Measurements from ENCODE around the gene NEU1.
"Not testable (repeated sequence)": the region's sequence is repeated elsewhere in the genome, so short reads cannot be mapped to it uniquely, and the experiment has no call there.

Gene NEU1

GRCh38 chr6:31874084-31874670 lies 11.6 kb upstream of the NEU1 start:
- no peak for DNase-seq (ENCODE audit: low read depth)

GRCh38 chr6:31871046-31871659 lies 8.5 kb upstream of the NEU1 start:
- DNase-seq (ENCODE audit: low read depth), result no peak

GRCh38 chr6:31870385-31870921 lies 7.8 kb upstream of the NEU1 start:
- DNase-seq (ENCODE audit: low read depth), result no peak

- no peak for DNase-seq (ENCODE audit: low read depth)
Measured at GRCh38 chr6:31869343-31869742, 6.7 kb upstream of the NEU1 start.

DNA sequence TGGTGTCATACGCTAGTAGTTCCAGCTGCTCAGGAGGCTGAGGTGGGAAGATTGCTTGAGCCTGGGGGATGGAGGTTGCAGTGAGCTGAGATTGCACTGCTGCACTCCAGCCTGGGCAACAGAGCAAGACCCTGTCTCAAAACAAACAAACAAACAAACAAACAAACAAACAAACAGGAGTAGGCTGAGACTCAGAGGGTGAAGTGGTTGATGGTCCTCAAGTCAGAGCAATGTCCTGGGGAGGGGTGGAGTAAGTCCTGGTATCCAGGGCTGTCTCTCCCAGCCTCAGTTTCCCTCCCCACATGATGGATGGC lies 6.0 kb upstream of the NEU1 start:
- DNase-seq (ENCODE audit: low read depth), result not testable (repeated sequence)

- DNase-seq (ENCODE audit: low read depth), result no peak
Measured at GRCh38 chr6:31865205-31866118, 2.8 kb upstream of the NEU1 start.

- DNase-seq (ENCODE audit: low read depth), result no peak
Measured at GRCh38 chr6:31864818-31865204, 2.2 kb upstream of the NEU1 start.

DNA sequence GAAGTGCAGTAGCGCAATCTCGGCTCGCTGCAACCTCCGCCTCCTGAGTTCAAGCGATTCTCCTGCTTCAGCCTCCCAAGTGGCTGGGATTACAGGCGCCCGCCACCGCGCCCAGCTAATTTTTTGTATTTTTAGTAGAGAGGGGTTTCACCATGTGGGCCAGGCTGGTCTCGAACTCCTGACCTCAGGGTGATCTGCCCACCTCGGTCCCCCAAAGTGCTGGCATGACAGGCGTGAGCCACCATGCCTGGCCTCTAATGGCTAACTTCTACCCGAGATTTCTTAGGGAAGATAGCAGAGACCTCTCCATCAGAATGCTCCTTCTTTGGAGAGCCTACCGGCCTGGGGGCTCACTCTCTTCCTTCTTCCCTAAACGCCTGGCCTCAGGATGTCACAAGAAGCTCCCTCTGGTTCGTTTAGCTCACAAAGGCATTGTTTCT lies 1.5 kb upstream of the NEU1 start:
- DNase-seq (ENCODE audit: low read depth), result not testable (repeated sequence)

DNA sequence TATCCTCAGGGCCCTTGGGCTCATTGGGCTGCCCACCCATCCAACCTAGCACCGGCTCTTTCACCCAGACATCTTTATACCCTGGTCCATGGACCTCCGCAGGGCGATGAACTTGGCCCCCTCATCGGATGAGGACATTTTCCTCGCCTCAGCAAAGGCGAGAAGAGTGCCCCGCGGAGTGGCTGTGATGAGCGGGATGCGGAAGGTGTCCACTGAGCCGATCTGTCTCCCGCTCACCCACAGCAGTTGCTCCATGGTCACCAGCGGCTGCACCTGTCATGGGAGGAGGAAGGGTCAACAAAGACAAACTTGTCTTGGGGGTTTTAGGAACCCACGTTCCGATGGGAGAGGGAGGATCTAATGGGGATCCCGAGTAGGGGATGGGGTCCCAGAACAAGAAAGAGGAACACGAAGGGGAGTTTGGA lies 690 bp downstream of the NEU1 start:
- no peak for DNase-seq (ENCODE audit: low read depth)

DNA sequence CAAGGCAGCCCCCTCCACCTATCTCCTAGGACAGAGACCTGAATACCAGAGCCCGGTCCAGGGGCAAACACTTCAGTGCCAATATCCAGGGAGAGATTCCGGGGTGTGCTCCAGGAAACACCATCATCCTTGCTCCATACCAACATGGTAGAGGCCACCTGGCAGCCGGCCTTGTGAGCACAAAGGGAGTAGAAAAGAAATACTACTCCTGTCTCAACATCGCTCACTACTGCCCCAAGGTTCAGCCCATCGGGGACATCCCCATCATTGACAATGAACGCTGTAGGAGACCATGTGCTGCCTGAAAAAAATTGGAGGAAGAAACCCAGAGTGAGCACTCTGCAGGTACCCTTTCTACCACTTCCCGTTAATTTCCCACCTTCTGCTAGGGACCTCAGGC lies 1.5 kb downstream of the NEU1 start:
- no peak for DNase-seq (ENCODE audit: low read depth)

DNA sequence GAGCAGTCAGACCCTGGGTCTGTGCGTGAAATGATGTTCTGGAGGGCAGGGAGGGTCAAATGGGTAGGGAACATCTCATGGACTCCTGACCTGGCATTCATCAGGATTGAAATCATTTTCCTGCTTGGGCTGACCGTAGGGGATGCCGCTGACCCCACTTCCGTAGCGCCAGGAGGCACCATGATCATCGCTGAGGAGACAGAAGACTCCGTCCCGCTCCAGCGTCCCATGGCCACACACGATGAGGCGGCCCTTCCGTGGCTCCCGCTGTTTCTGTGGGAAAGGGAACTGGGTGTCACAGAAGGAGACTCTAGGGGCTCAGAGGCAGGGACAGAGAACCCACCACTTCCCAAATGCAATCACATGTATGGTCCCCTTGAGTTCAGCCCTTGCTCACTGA lies 2.3 kb downstream of the NEU1 start:
- no peak for DNase-seq (ENCODE audit: low read depth)

GRCh38 chr6:31859923-31860322 lies 2.7 kb downstream of the NEU1 start:
- DNase-seq (ENCODE audit: low read depth), result no peak

GRCh38 chr6:31858707-31859106 lies 3.9 kb downstream of the NEU1 start:
- DNase-seq (ENCODE audit: low read depth), result no peak

DNA sequence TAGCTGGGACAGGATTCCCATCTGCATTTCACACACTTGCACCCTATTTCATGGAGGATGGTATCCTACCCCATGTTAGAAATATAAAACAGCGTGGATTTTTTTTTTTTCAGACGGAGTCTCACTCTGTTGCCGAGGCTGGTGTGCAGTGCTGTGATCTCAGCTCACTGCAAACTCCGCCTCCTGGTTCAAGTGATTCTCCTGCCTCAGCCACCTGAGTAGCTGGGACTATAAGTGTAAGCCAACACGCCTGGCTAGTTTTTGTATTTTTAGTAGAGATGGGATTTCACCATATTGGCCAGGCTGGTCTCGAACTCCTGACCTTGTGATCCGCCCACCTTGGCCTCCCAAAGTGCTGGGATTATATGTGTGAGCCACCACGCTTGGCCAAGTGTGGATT lies 4.8 kb downstream of the NEU1 start:
- DNase-seq (ENCODE audit: low read depth), result not testable (repeated sequence)

GRCh38 chr6:31851980-31852718 lies 10.5 kb downstream of the NEU1 start:
- not testable (repeated sequence) for DNase-seq (ENCODE audit: low read depth)

- no peak for DNase-seq (ENCODE audit: low read depth)
Measured at GRCh38 chr6:31851485-31851832, 11.2 kb downstream of the NEU1 start.

GRCh38 chr6:31850765-31851484 lies 11.7 kb downstream of the NEU1 start:
- DNase-seq (ENCODE audit: low read depth), result no peak

- DNase-seq (ENCODE audit: low read depth), result no peak
Measured at GRCh38 chr6:31847276-31847978, 15.2 kb downstream of the NEU1 start.

GRCh38 chr6:31844507-31844906 lies 18.1 kb downstream of the NEU1 start:
- no peak for DNase-seq (ENCODE audit: low read depth)

DNA sequence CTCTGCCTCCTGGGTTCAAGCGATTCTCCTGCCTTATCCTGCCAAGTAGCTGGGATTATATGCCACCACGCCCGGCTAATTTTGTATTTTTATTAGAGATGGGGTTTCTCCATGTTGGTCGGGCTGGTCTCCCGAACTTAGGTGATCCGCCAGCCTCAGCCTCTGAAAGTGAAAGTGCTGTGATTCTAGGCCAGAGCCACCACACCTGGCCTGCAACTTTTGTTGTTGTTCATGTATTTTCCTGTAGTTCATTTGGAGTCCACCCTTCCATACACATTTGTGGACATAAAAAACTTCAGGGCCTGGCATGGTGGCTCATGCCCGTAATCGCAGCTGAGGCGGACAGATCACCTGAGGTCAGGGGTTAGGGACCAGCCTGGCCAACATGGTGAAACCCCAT lies 20.6 kb downstream of the NEU1 start:
- no peak for DNase-seq (ENCODE audit: low read depth)

DNA sequence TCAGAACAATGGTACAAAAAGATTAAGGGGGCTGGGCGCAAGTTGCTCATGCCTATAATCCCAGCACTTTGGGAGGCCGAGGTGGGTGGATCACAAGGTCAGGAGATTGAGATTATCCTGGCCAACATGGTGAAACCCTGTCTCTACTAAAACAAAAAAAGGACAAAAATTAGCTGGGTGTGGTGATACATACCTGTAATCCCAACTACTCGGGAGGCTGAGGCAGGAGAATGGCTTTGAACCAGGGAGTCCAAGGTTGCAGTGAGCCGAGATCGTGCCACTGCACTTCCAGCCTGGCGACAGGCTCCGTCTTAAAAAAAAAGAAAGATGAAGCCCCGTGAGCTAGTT lies 22.9 kb downstream of the NEU1 start:
- DNase-seq (ENCODE audit: low read depth), result not testable (repeated sequence)
